Left lung (tissue), 10 donors: Measurements from ENCODE around the gene C1QTNF4. TPM values are rescaled to one million over a fixed set of nuclear protein-coding genes. Genes with fewer than 3 reads are reported as not detected.

Experiments
- ATAC-seq: fragments of 200-7000 bp; cut with Tn5 transposase; one replicate; pipeline ENCODE4 v1.9.1; 2020; ENCODE audit warnings: moderate library complexity
- DNase-seq, 4 donors: peaks; one replicate each; pipeline ENCODE4 v3.0.0-alpha.2; 2013 to 2020
- H3K27ac ChIP-seq, 2 donors: fragments of 200-600 bp; sonication (generic) in 1 of 2; one replicate each; pipeline versions ENCODE4 v1.5.0 to v1.8.0; 2020 to 2021
- H3K27me3 ChIP-seq, 2 donors: fragments of 200-600 bp; sonication (generic) in 1 of 2; one replicate each; pipeline versions ENCODE4 v1.5.0 to v1.8.0; 2020 to 2021
- H3K36me3 ChIP-seq, 2 donors: fragments of 200-600 bp; sonication (generic) in 1 of 2; one replicate each; pipeline versions ENCODE4 v1.5.0 to v1.8.0; 2020 to 2021
- H3K4me1 ChIP-seq, 2 donors: fragments of 200-600 bp; one replicate each; pipeline ENCODE4 v1.8.0; 2021
- H3K4me3 ChIP-seq, 2 donors: fragments of 200-600 bp; sonication (generic) in 1 of 2; one replicate each; pipeline versions ENCODE4 v1.5.0 to v1.8.0; 2020 to 2021; ENCODE audit warnings: mild to moderate bottlenecking in 1 of 2
- H3K9me3 ChIP-seq, 2 donors: fragments of 200-600 bp; sonication (generic) in 1 of 2; one replicate each; pipeline versions ENCODE4 v1.5.0 to v1.8.0; 2020 to 2021
- intact Hi-C, 2 donors: fragments of 100-400 bp; cut with DNase I; formaldehyde crosslinking; loops; one replicate each; pipeline versions ENCODE4 v1.11.2 to v1.14.2; 2022
- polyA plus RNA-seq, 6 donors: library from polyadenylated mRNA; unstranded; fragments of 120-200 nt; gene quantifications; one replicate each; pipeline ENCODE4 v1.2.1, GENCODE V29; 2013; ENCODE audit not compliant: insufficient read length in 6 of 6
- total RNA-seq, 2 donors: library from RNA; stranded (reverse); fragmentation: NEBNext Ultra II Directional; extraction: Animal tissue kit (Norgen Biotek cat#: 25700); gene quantifications; one replicate each; pipeline ENCODE4 v1.2.1, GENCODE V29; 2021
- TF ChIP-seq, protein P1 (sequence below), 2 donors: fragments of 200-600 bp; sonication (generic) in 1 of 2; IDR thresholded peaks; one replicate each; pipeline versions ENCODE4 v1.5.0 to v1.8.0; 2021; ENCODE audit warnings: antibody characterized with exemption in 2 of 2
- donor health status: DM: no; HTN: yes; CAD: no.
- donor health status: DM: no; HTN: no; CAD: no.

C1QTNF4 gene
- total and polyA plus RNA-seq, 8 donors = 0.21 to 6.9 (median 3.9) TPM

DNA sequence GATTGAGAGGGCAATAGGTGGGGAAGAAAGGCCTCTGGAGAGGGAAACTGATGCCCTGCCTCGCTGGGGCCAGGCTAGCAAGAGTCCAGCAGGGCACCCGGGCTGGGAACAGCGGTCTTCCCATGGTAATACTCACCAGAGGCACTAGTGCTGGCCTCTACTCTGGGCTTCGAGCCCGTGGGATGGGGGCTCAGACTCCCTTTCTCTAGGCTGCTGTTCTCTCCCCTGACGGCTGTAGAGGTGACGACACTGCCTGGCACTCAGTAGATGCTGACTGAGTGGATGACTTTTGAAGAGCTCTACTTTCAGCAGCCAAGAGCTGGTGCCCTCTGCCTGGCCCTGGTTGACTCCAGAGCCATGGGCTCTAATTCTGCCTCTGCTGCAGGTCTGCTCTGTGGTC, 818 bp upstream of the C1QTNF4 start:
- H3K27me3 ChIP-seq = peaks cover 27 to 56% of the 10 kb centered on the region in 2 donors
- ATAC-seq (peak; percentile 56), DNase-seq (no peak)
- peaks cover 0 to 11% of the 10 kb centered on the region in 2 donors for H3K4me1 ChIP-seq
- TF ChIP-seq, protein P1, sequence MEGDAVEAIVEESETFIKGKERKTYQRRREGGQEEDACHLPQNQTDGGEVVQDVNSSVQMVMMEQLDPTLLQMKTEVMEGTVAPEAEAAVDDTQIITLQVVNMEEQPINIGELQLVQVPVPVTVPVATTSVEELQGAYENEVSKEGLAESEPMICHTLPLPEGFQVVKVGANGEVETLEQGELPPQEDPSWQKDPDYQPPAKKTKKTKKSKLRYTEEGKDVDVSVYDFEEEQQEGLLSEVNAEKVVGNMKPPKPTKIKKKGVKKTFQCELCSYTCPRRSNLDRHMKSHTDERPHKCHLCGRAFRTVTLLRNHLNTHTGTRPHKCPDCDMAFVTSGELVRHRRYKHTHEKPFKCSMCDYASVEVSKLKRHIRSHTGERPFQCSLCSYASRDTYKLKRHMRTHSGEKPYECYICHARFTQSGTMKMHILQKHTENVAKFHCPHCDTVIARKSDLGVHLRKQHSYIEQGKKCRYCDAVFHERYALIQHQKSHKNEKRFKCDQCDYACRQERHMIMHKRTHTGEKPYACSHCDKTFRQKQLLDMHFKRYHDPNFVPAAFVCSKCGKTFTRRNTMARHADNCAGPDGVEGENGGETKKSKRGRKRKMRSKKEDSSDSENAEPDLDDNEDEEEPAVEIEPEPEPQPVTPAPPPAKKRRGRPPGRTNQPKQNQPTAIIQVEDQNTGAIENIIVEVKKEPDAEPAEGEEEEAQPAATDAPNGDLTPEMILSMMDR (IDR thresholded peaks at IDR 0.05) = no peak
- no peak overlapping the region for H3K4me3 ChIP-seq
- H3K36me3 ChIP-seq = no peaks in the 10 kb centered on the region
- intact Hi-C loops = no loop called here
- H3K27ac ChIP-seq = no peak overlapping the region
- no peaks in the 10 kb centered on the region for H3K9me3 ChIP-seq

DNA sequence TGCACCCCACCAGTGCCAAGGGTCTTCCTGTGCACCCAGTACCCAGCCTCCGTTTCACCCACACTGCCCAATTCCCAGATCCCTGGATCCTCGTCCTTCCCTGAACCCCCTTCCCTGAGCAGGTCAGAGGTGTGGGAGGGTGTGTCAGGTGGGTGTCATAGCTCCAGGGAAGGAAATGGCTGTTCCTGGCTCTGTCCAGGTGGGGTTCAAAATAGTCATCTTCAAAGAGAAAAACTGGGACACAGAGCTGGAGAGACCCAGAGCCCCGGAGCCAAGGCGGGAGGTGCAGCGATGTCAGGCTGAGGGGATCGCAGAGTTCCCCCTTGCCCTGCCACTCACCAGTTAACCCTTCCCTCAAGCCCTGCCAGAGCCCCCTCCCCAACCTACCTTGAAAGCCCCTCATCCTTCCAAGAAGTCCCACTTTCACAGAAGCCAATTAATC, 698 bp downstream of the C1QTNF4 start:
- H3K9me3 ChIP-seq = no peaks in the 10 kb centered on the region
- no peak overlapping the region for H3K27ac ChIP-seq
- peaks cover 27 to 65% of the 10 kb centered on the region in 2 donors for H3K27me3 ChIP-seq
- no peak for DNase-seq
- no peaks in the 10 kb centered on the region for H3K36me3 ChIP-seq
- no peak overlapping the region for H3K4me3 ChIP-seq
- peaks cover 0 to 11% of the 10 kb centered on the region in 2 donors for H3K4me1 ChIP-seq
- TF ChIP-seq, protein P1 (IDR thresholded peaks at IDR 0.05) = no peak
- intact Hi-C loops = no loop called here
- ATAC-seq = no peak

DNA sequence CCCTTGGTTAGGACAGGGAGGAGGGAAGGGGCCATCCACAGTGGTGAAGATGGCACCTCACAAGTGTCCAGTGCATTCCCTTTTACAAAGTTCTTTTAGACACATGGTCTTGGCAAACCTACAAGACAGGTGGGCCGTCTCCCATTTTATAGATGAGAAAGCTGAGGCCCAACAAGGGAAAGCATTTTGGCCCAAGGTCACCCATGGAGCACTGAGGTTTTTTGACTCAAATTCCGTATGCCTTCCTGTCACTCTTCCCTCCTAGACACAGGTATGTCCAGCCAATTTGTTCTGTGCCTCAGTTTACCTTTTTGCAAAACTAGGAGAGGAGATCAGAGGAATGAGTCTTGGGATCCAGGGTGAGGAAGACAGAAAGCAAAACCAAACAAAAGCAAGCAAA, 1.2 kb downstream of the C1QTNF4 start:
- intact Hi-C loops = no loop called here
- H3K4me3 ChIP-seq = no peak overlapping the region
- H3K4me1 ChIP-seq = peaks cover 0 to 14% of the 10 kb centered on the region in 2 donors
- no peak overlapping the region for H3K27ac ChIP-seq
- no peaks in the 10 kb centered on the region for H3K9me3 ChIP-seq
- TF ChIP-seq, protein P1 (IDR thresholded peaks at IDR 0.05) = no peak
- H3K27me3 ChIP-seq = peaks cover 27 to 65% of the 10 kb centered on the region in 2 donors
- ATAC-seq (no peak), DNase-seq (no peak)
- H3K36me3 ChIP-seq = no peaks in the 10 kb centered on the region

DNA sequence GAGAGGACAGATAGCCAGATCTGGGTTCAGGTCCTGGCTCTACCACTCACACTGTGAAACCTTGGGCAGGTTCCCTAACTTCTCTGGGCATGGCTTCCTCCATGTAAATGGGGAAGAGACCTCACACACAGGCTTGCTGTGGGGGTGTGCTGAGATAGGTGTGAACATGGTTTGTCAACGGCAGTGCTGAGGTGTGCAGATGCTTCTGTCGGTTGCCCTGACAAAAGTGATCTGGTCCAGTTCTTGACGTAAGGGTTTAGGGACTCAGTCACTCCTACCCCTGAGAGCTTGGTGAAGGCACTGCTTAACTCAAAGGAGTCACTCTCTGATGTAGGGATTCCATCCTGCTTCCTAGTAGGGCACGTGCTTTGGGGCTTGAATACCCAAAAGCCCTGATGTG, 2.0 kb downstream of the C1QTNF4 start:
- TF ChIP-seq, protein P1 (IDR thresholded peaks at IDR 0.05) = no peak
- H3K4me1 ChIP-seq = peaks cover 0 to 19% of the 10 kb centered on the region in 2 donors
- no peaks in the 10 kb centered on the region for H3K36me3 ChIP-seq

DNA sequence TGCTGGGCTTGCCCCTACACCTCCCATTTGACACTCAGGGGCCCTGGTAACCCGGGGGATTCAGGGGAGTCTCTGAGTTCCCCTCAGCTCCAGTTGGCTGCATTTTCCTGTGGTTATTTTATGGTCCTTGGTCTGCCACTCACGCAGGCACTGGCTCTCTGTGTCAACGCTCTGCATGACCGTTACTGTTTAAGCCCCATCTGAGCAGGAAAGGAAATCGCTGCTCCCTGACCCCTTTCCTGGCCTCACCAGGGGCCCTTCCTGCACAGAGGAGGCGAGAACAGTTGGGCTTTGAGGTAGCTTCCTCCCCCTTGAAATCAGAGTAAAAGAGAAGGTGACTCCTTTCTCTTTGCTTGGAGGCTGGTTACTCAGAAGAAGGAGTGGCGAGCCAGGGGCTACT, 2.4 kb downstream of the C1QTNF4 start:
- Histone ChIP-seq H3K4me3 (no peak overlapping the region), H3K36me3 (no peaks in the 10 kb centered on the region), H3K4me1 (peaks cover 0 to 19% of the 10 kb centered on the region in 2 donors), H3K27me3 (peaks cover 27 to 65% of the 10 kb centered on the region in 2 donors), H3K9me3 (no peaks in the 10 kb centered on the region), H3K27ac (no peak overlapping the region)
- TF ChIP-seq, protein P1 (IDR thresholded peaks at IDR 0.05) = no peak
- ATAC-seq (no peak), DNase-seq (no peak)
- intact Hi-C loops = no loop called here

More for the DNA sequence above, 2.0 kb downstream of the C1QTNF4 start:
- no peak overlapping the region for H3K4me3 ChIP-seq
- peaks cover 27 to 65% of the 10 kb centered on the region in 2 donors for H3K27me3 ChIP-seq
- H3K27ac ChIP-seq = no peak overlapping the region
- ATAC-seq (no peak), DNase-seq (no peak)
- intact Hi-C loops = no loop called here
- H3K9me3 ChIP-seq = no peaks in the 10 kb centered on the region
